HG02885 (cell line): Measurements from ENCODE around the gene TRIP6.

Experiments used
- ATAC-seq: cut with Tn5 transposase; IDR thresholded peaks from one replicate; pipeline ENCODE4 v1.9.1; 2021; ENCODE audit warnings: mild to moderate bottlenecking; ENCODE audit not compliant: unreplicated experiment, poor library complexity

The TRIP6 gene

GRCh38 chr7:100867040-100867775 is at the start of gene TRIP6:
TSS of gene TRIP6 (plus strand) at chr7:100867387. CDS start at chr7:100867498, 111 bp downstream.
- peak; percentile 45 for ATAC-seq

- no peak for ATAC-seq
These were observed 48.8 kb upstream of the TRIP6 start for GRCh38 chr7:100818366-100818765.

GRCh38 chr7:100818825-100819224 is 48.4 kb upstream of the TRIP6 start:
- no peak for ATAC-seq

- no peak for ATAC-seq
These were observed 47.6 kb upstream of the TRIP6 start for GRCh38 chr7:100819586-100819985.

GRCh38 chr7:100822236-100823139 is 44.7 kb upstream of the TRIP6 start:
- ATAC-seq: no peak

GRCh38 chr7:100823140-100823525 is 44.1 kb upstream of the TRIP6 start:
- ATAC-seq: no peak

- ATAC-seq: no peak
These were observed 43.7 kb upstream of the TRIP6 start for GRCh38 chr7:100823534-100823933.

GRCh38 chr7:100824499-100825214 is 42.5 kb upstream of the TRIP6 start:
- ATAC-seq: no peak

GRCh38 chr7:100825215-100825671 is 41.9 kb upstream of the TRIP6 start:
- no peak for ATAC-seq

- ATAC-seq: no peak
These were observed 41.3 kb upstream of the TRIP6 start for GRCh38 chr7:100825751-100826513.

- no peak for ATAC-seq
These were observed 40.5 kb upstream of the TRIP6 start for GRCh38 chr7:100826514-100827329.

GRCh38 chr7:100827330-100828226 is 39.6 kb upstream of the TRIP6 start, which contains the start of gene EPHB4:
TSS of gene EPHB4 (minus strand) at chr7:100827523. CDS start at chr7:100827030, 493 bp downstream.
- ATAC-seq: no peak

- no peak for ATAC-seq
These were observed 38.0 kb upstream of the TRIP6 start for GRCh38 chr7:100829150-100829716.

- ATAC-seq: no peak
These were observed 36.8 kb upstream of the TRIP6 start for GRCh38 chr7:100830396-100830795.

- no peak for ATAC-seq
These were observed 34.9 kb upstream of the TRIP6 start for GRCh38 chr7:100832281-100832633.

GRCh38 chr7:100835903-100836811 is 31.0 kb upstream of the TRIP6 start:
- no peak for ATAC-seq

- no peak for ATAC-seq
These were observed 30.4 kb upstream of the TRIP6 start for GRCh38 chr7:100836812-100837098.
